Liver (tissue), 9 donors: ENCODE data around the gene KRTAP4-7. TPM values are rescaled to one million over a fixed set of nuclear protein-coding genes. Genes with fewer than 3 reads are reported as not detected.
"Not testable (repeated sequence)": the region's sequence is repeated elsewhere in the genome, so short reads cannot be mapped to it uniquely, and the experiment has no call there.

Experiments
- DNase-seq: peaks from one replicate; pipeline ENCODE4 v3.0.0-alpha.2; 2017; ENCODE audit warnings: low spot score
- H3K27ac ChIP-seq, 2 donors: one replicate each; pipeline ENCODE4 v1.7.0; 2013; ENCODE audit warnings: inconsistent platforms in 2 of 2, low read length in 2 of 2, control low read depth in 1 of 2, low read depth in 1 of 2, mild to moderate bottlenecking in 1 of 2
- H3K27me3 ChIP-seq, 4 donors: one replicate each; pipeline versions ENCODE4 v1.6.1 to v1.7.0; 2013; ENCODE audit warnings: low read length in 3 of 4, inconsistent platforms in 1 of 4, mild to moderate bottlenecking in 1 of 4, moderate library complexity in 1 of 4; ENCODE audit not compliant: control insufficient read depth in 4 of 4, insufficient read depth in 4 of 4
- H3K36me3 ChIP-seq, 4 donors: one replicate each; pipeline versions ENCODE4 v1.6.1 to v1.7.0; 2013; ENCODE audit warnings: low read length in 3 of 4, mild to moderate bottlenecking in 3 of 4, low read depth in 1 of 4, moderate library complexity in 1 of 4; ENCODE audit not compliant: control insufficient read depth in 4 of 4, insufficient read depth in 3 of 4
- H3K4me1 ChIP-seq, 4 donors: one replicate each; pipeline versions ENCODE4 v1.6.1 to v1.7.0; 2013; ENCODE audit warnings: low read length in 3 of 4, mild to moderate bottlenecking in 3 of 4, moderate library complexity in 1 of 4; ENCODE audit not compliant: control insufficient read depth in 4 of 4, insufficient read depth in 4 of 4
- H3K4me3 ChIP-seq, 3 donors: one replicate each; pipeline versions ENCODE4 v1.6.1 to v1.7.0; 2013; ENCODE audit warnings: low read length in 3 of 3, control low read depth in 1 of 3, low read depth in 1 of 3, mild to moderate bottlenecking in 1 of 3
- H3K9ac ChIP-seq, 2 donors: one replicate each; pipeline ENCODE4 v1.7.0; 2013; ENCODE audit warnings: low read length in 2 of 2, mild to moderate bottlenecking in 2 of 2, moderate library complexity in 2 of 2, control low read depth in 1 of 2, low read depth in 1 of 2
- H3K9me3 ChIP-seq, 4 donors: one replicate each; pipeline versions ENCODE4 v1.6.1 to v1.7.0; 2013; ENCODE audit warnings: low read length in 3 of 4; ENCODE audit not compliant: control insufficient read depth in 4 of 4
- EGR1 ChIP-seq, 2 donors: IDR thresholded peaks; 2 replicates each; pipeline ENCODE4 v1.6.1; 2016 to 2018; ENCODE audit warnings: antibody characterized with exemption in 2 of 2, low read depth in 2 of 2
- FOXA1 ChIP-seq: IDR thresholded peaks from 2 replicates; pipeline ENCODE4 v1.6.1; 2016; ENCODE audit warnings: antibody characterized with exemption
- FOXA2 ChIP-seq: IDR thresholded peaks from 2 replicates; pipeline ENCODE4 v1.6.1; 2016; ENCODE audit warnings: antibody characterized with exemption
- GABPA ChIP-seq, 2 donors: IDR thresholded peaks in 1 of 2; conservative IDR thresholded peaks in 1 of 2; 2 replicates each; pipeline ENCODE4 v1.6.1; 2016; ENCODE audit warnings: antibody characterized with exemption in 2 of 2, mild to moderate bottlenecking in 1 of 2, moderate library complexity in 1 of 2
- HNF4A ChIP-seq, 2 donors: conservative IDR thresholded peaks; 2 replicates each; pipeline ENCODE4 v1.6.1; 2016; ENCODE audit warnings: antibody characterized with exemption in 2 of 2, mild to moderate bottlenecking in 2 of 2
- HNF4G ChIP-seq: IDR thresholded peaks from 2 replicates; pipeline ENCODE4 v1.6.1; 2016; ENCODE audit warnings: antibody characterized with exemption
- JUND ChIP-seq, 2 donors: IDR thresholded peaks; 2 replicates each; pipeline ENCODE4 v1.6.1; 2016; ENCODE audit warnings: antibody characterized with exemption in 2 of 2
- MAX ChIP-seq: IDR thresholded peaks from 2 replicates; pipeline ENCODE4 v1.6.1; 2016; ENCODE audit warnings: antibody characterized with exemption
- NR2F2 ChIP-seq: IDR thresholded peaks from 2 replicates; pipeline ENCODE4 v1.6.1; 2016; ENCODE audit warnings: antibody characterized with exemption
- RAD21 ChIP-seq, 2 donors: IDR thresholded peaks; 2 replicates each; pipeline ENCODE4 v1.6.1; 2016; ENCODE audit warnings: antibody characterized with exemption in 2 of 2, mild to moderate bottlenecking in 2 of 2
- RXRA ChIP-seq, 2 donors: IDR thresholded peaks; 2 replicates each; pipeline ENCODE4 v1.6.1; 2017 to 2018; ENCODE audit warnings: antibody characterized with exemption in 2 of 2, mild to moderate bottlenecking in 1 of 2
- SP1 ChIP-seq: IDR thresholded peaks from 2 replicates; pipeline ENCODE4 v1.6.1; 2018; ENCODE audit warnings: antibody characterized with exemption, mild to moderate bottlenecking
- TAF1 ChIP-seq: conservative IDR thresholded peaks from 2 replicates; pipeline ENCODE4 v1.6.1; 2016; ENCODE audit warnings: antibody characterized with exemption, mild to moderate bottlenecking
- YY1 ChIP-seq: IDR thresholded peaks from 2 replicates; pipeline ENCODE4 v1.6.1; 2016; ENCODE audit warnings: antibody characterized with exemption, mild to moderate bottlenecking
- WGBS: extraction: QIAGEN DNeasy Blood & Tissue Kit; methylation state at CpG from one replicate; pipeline ENCODE4 v1.1.7; 2013; 5-methylcytosine and 5-hydroxymethylcytosine counted together
- polyA plus RNA-seq, 2 donors: library from polyadenylated mRNA; stranded (reverse) in 1 of 2; unstranded in 1 of 2; fragments of 200-250 nt in 1 of 2; fragments of >200 nt in 1 of 2; fragmentation: Nextera tagmentation in 1 of 2; extraction: Ambion mirVana in 1 of 2; gene quantifications; one replicate each; pipeline versions ENCODE4 v1.2.1 to v1.2.3, GENCODE V29; 2013 to 2015
- total RNA-seq, 2 donors: library from RNA; depleted of rRNA; stranded (reverse); fragments of >200 nt; gene quantifications; one replicate each; pipeline ENCODE4 v1.2.3, GENCODE V29; 2014
- TF ChIP-seq, protein P1 (sequence below): IDR thresholded peaks from 2 replicates; pipeline ENCODE4 v1.6.1; 2016; ENCODE audit warnings: antibody characterized with exemption, mild to moderate bottlenecking
- TF ChIP-seq, protein P2 (sequence below): fragments of 150-350 bp; IDR thresholded peaks from 2 replicates; pipeline ENCODE4 v1.5.1; 2017; ENCODE audit warnings: improper control_type of control experiment, low read depth, low read length; ENCODE audit not compliant: missing input control
- donor health status: healthy.
- donor health status: healthy.
- donor health status: healthy.
- donor health status: healthy.
- donor health status: healthy.

The KRTAP4-7 gene
- total and polyA plus RNA-seq, 4 donors = not detected

DNA sequence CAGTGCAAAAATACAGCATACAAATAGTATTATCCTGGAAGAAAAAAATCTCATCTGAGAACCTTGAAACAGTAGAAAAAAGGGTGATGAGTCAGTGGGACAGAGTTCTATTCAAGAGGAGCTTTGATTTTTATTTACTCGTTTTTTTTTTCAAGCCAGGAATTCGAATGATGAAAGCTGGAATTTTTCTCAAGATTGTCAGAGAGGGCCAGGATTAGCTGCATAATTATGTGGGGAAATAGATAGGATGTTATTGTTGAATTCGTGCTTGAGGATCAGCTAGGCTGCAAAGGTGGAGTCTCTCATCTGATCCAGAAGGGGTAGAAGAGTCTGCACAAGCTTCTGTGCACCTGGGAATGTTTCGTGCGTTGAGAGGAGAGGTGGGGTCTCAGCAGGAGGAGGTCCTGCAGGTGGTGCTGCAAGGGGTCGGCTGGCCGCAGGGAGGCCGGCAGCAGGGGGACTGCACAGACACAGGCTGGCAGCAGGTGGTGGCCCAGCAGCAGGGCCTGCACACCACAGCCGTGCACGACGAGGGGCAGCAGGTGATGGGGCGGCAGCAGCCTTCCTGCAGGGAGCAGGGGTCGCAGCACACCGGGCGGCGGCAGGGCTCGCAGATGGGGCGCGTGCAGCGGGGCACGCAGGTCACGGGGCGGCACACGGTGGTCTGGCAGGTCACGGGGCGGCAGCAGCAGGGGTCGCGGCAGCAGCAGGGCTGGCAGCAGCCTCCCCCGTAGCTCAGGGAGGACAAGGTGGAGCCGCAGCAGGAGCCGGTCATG lies 24.5 kb upstream of the KRTAP4-7 start:
- H3K36me3 ChIP-seq, H3K9me3 ChIP-seq, H3K4me1 ChIP-seq, H3K27me3 ChIP-seq, H3K4me3 ChIP-seq, H3K9ac ChIP-seq, DNase-seq, H3K27ac ChIP-seq: not testable (repeated sequence)
- WGBS = 24% methylated on average over 10 of the region's 31 CpGs

DNA sequence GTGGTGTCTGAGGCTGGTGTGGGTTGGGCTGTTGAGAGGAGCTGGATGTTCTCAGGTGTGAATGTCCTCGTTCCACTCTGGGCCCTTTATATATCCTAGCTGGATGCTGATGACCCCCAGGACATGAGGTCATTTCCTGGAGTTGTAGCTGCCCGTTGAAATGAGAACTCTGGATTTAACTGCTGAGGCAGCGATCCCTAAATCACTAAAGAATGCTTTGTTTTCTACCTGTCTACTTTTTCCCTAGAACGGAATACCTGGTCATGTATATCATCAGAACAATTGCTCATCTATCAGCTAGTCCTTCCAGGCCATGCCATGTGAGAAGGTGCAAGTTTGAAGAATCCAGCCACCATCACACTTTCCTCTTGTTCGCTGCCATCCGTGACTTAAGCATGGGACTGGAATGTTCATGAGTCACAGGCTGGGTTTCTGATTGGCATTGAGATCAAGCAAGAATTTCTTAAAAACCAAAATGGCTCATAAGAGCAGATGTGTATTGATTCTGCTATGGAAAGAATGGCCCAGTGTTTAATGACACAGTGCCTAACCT lies 23.8 kb upstream of the KRTAP4-7 start, which contains the start of gene KRTAP2-3:
TSS of gene KRTAP2-3 (minus strand) at position 63 of the 553 bp plus-strand sequence. CDS start 64 bp downstream, outside the sequence.
- Histone ChIP-seq H3K9ac (no peak within 1 kb of the TSS), H3K27ac (no peak within 1 kb of the TSS), H3K4me3 (no peak within 1 kb of the TSS), H3K27me3 (peaks cover 0 to 9% (median 0%) of the 10 kb centered on the region in 4 donors), H3K9me3 (no peaks in the 10 kb centered on the region), H3K4me1 (no peaks in the 10 kb centered on the region), H3K36me3 (no peaks in the 10 kb centered on the region)
- WGBS = 66% methylated on average over 6 of the region's 6 CpGs
- TF ChIP-seq NR2F2 = no peak
- TF ChIP-seq, protein P1, sequence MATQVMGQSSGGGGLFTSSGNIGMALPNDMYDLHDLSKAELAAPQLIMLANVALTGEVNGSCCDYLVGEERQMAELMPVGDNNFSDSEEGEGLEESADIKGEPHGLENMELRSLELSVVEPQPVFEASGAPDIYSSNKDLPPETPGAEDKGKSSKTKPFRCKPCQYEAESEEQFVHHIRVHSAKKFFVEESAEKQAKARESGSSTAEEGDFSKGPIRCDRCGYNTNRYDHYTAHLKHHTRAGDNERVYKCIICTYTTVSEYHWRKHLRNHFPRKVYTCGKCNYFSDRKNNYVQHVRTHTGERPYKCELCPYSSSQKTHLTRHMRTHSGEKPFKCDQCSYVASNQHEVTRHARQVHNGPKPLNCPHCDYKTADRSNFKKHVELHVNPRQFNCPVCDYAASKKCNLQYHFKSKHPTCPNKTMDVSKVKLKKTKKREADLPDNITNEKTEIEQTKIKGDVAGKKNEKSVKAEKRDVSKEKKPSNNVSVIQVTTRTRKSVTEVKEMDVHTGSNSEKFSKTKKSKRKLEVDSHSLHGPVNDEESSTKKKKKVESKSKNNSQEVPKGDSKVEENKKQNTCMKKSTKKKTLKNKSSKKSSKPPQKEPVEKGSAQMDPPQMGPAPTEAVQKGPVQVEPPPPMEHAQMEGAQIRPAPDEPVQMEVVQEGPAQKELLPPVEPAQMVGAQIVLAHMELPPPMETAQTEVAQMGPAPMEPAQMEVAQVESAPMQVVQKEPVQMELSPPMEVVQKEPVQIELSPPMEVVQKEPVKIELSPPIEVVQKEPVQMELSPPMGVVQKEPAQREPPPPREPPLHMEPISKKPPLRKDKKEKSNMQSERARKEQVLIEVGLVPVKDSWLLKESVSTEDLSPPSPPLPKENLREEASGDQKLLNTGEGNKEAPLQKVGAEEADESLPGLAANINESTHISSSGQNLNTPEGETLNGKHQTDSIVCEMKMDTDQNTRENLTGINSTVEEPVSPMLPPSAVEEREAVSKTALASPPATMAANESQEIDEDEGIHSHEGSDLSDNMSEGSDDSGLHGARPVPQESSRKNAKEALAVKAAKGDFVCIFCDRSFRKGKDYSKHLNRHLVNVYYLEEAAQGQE = no peak
- no peak for TF ChIP-seq FOXA1
- TF ChIP-seq GABPA (IDR thresholded peaks at IDR 0.05 in 1 of 2, conservative IDR thresholded peaks at IDR 0.05 in 1 of 2) = no peak
- no peak for TF ChIP-seq RAD21 (IDR thresholded peaks at IDR 0.05)
- TF ChIP-seq SP1 = no peak
- no peak for TF ChIP-seq YY1
- no peak for TF ChIP-seq HNF4A (conservative IDR thresholded peaks at IDR 0.05)
- TF ChIP-seq EGR1 (IDR thresholded peaks at IDR 0.05; ENCODE audit: low read depth in 2 of 2) = no peak
- TF ChIP-seq TAF1 = no peak
- no peak for TF ChIP-seq FOXA2
- DNase-seq = no peak

DNA sequence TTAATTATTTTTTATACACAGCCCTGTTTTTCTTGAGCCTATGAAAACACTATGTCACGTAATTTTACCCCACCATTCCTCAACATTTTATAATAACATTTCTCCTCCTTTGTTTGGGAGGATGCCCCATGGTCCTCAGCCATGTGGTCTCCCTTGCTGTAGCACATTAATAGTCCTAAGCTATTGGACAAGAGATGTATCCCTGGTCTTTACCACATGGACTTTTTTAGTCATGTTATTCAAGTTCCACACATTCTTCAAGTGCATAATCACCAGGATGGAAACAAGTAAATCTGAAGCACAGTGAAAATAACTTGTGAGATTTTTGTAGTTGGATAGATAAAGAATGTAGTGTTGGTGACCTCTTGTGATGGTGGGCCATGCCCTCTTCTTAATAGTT lies 22.0 kb upstream of the KRTAP4-7 start:
- H3K27ac ChIP-seq = no peak overlapping the region
- WGBS = 72% methylated on average over 1 of the region's 1 CpG
- no peaks in the 10 kb centered on the region for H3K36me3 ChIP-seq
- H3K4me3 ChIP-seq = no peak overlapping the region
- H3K9ac ChIP-seq = no peak overlapping the region
- H3K4me1 ChIP-seq = no peaks in the 10 kb centered on the region
- H3K9me3 ChIP-seq = no peaks in the 10 kb centered on the region
- DNase-seq = no peak
- peaks cover 0 to 9% (median 0%) of the 10 kb centered on the region in 4 donors for H3K27me3 ChIP-seq
- no peak for TF ChIP-seq TAF1
- TF ChIP-seq, protein P2, sequence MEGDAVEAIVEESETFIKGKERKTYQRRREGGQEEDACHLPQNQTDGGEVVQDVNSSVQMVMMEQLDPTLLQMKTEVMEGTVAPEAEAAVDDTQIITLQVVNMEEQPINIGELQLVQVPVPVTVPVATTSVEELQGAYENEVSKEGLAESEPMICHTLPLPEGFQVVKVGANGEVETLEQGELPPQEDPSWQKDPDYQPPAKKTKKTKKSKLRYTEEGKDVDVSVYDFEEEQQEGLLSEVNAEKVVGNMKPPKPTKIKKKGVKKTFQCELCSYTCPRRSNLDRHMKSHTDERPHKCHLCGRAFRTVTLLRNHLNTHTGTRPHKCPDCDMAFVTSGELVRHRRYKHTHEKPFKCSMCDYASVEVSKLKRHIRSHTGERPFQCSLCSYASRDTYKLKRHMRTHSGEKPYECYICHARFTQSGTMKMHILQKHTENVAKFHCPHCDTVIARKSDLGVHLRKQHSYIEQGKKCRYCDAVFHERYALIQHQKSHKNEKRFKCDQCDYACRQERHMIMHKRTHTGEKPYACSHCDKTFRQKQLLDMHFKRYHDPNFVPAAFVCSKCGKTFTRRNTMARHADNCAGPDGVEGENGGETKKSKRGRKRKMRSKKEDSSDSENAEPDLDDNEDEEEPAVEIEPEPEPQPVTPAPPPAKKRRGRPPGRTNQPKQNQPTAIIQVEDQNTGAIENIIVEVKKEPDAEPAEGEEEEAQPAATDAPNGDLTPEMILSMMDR = no peak
- no peak for TF ChIP-seq EGR1 (IDR thresholded peaks at IDR 0.05; ENCODE audit: low read depth in 2 of 2)
- no peak for TF ChIP-seq MAX
- no peak for TF ChIP-seq RAD21 (IDR thresholded peaks at IDR 0.05)
- TF ChIP-seq JUND (IDR thresholded peaks at IDR 0.05) = no peak
- TF ChIP-seq RXRA (IDR thresholded peaks at IDR 0.05) = no peak
- no peak for TF ChIP-seq HNF4G
- TF ChIP-seq YY1 = no peak
- no peak for TF ChIP-seq GABPA (IDR thresholded peaks at IDR 0.05 in 1 of 2, conservative IDR thresholded peaks at IDR 0.05 in 1 of 2)
- TF ChIP-seq, protein P1 = no peak
- TF ChIP-seq HNF4A (conservative IDR thresholded peaks at IDR 0.05) = no peak
- no peak for TF ChIP-seq NR2F2
- no peak for TF ChIP-seq FOXA2
- TF ChIP-seq FOXA1 = no peak
